ENCODE measurements around the gene FAM217A.

The FAM217A gene

GRCh38 chr6:4032475-4032874, 46.5 kb downstream of the FAM217A start:
- Histone ChIP-seq H3K4me3 (ENCODE audit: low read depth, low read length, poor library complexity, severe bottlenecking) (no peak overlapping the region), H3K36me3 (ENCODE audit: insufficient read depth, low read length) (peaks cover 80% of the 10 kb centered on the region), H3K9ac (ENCODE audit: low read length) (no peak overlapping the region), H3F3A (ENCODE audit: insufficient read depth, low read length) (no peaks in the 10 kb centered on the region), H3K4me2 (ENCODE audit: low read length) (no peak overlapping the region), H3K27me3 (ENCODE audit: insufficient read depth, low read length) (no peaks in the 10 kb centered on the region), H3K9me3 (ENCODE audit: low read length) (no peaks in the 10 kb centered on the region), H2AFZ (ENCODE audit: low read length) (no peak overlapping the region), H3K79me2 (ENCODE audit: insufficient read depth, low read length) (peaks cover 85% of the 10 kb centered on the region), H3K27ac (ENCODE audit: low read depth, low read length, poor library complexity, severe bottlenecking) (no peak overlapping the region), H3K9me2 (ENCODE audit: low read depth, low read length) (no peaks in the 10 kb centered on the region), H4K20me1 (ENCODE audit: insufficient read depth, low read length) (no peaks in the 10 kb centered on the region), H3K4me1 (ENCODE audit: insufficient read depth, low read length, severe bottlenecking) (peaks cover 6% of the 10 kb centered on the region)
- TF ChIP-seq CTCF (IDR thresholded peaks at IDR 0.05; ENCODE audit: low read length) = no peak
- no peak for TF ChIP-seq EZH2 (IDR thresholded peaks at IDR 0.05; ENCODE audit: borderline replicate concordance, low read length)

GRCh38 chr6:4031442-4031841, 47.5 kb downstream of the FAM217A start:
- Histone ChIP-seq H4K20me1 (ENCODE audit: insufficient read depth, low read length) (no peaks in the 10 kb centered on the region), H3K27me3 (ENCODE audit: insufficient read depth, low read length) (no peaks in the 10 kb centered on the region), H3K9ac (ENCODE audit: low read length) (no peak overlapping the region), H3K9me2 (ENCODE audit: low read depth, low read length) (no peaks in the 10 kb centered on the region), H3K4me2 (ENCODE audit: low read length) (no peak overlapping the region), H2AFZ (ENCODE audit: low read length) (no peak overlapping the region), H3K4me1 (ENCODE audit: insufficient read depth, low read length, severe bottlenecking) (peaks cover 6% of the 10 kb centered on the region), H3K79me2 (ENCODE audit: insufficient read depth, low read length) (peaks cover 90% of the 10 kb centered on the region), H3F3A (ENCODE audit: insufficient read depth, low read length) (no peaks in the 10 kb centered on the region), H3K9me3 (ENCODE audit: low read length) (no peaks in the 10 kb centered on the region), H3K4me3 (ENCODE audit: low read depth, low read length, poor library complexity, severe bottlenecking) (no peak overlapping the region), H3K36me3 (ENCODE audit: insufficient read depth, low read length) (peaks cover 77% of the 10 kb centered on the region), H3K27ac (ENCODE audit: low read depth, low read length, poor library complexity, severe bottlenecking) (no peak overlapping the region)
- TF ChIP-seq EZH2 (IDR thresholded peaks at IDR 0.05; ENCODE audit: borderline replicate concordance, low read length) (no peak), CTCF (IDR thresholded peaks at IDR 0.05; ENCODE audit: low read length) (no peak)

GRCh38 chr6:4030669-4031068, 48.3 kb downstream of the FAM217A start:
- Histone ChIP-seq H3K27ac (ENCODE audit: low read depth, low read length, poor library complexity, severe bottlenecking) (no peak overlapping the region), H4K20me1 (ENCODE audit: insufficient read depth, low read length) (no peaks in the 10 kb centered on the region), H3K9me3 (ENCODE audit: low read length) (no peaks in the 10 kb centered on the region), H3K27me3 (ENCODE audit: insufficient read depth, low read length) (no peaks in the 10 kb centered on the region), H3K9me2 (ENCODE audit: low read depth, low read length) (no peaks in the 10 kb centered on the region), H2AFZ (ENCODE audit: low read length) (no peak overlapping the region), H3K4me2 (ENCODE audit: low read length) (no peak overlapping the region), H3K36me3 (ENCODE audit: insufficient read depth, low read length) (peaks cover 71% of the 10 kb centered on the region), H3F3A (ENCODE audit: insufficient read depth, low read length) (no peaks in the 10 kb centered on the region), H3K4me3 (ENCODE audit: low read depth, low read length, poor library complexity, severe bottlenecking) (no peak overlapping the region), H3K4me1 (ENCODE audit: insufficient read depth, low read length, severe bottlenecking) (peaks cover 6% of the 10 kb centered on the region), H3K9ac (ENCODE audit: low read length) (no peak overlapping the region), H3K79me2 (ENCODE audit: insufficient read depth, low read length) (peaks cover 88% of the 10 kb centered on the region)
- no peak for TF ChIP-seq EZH2 (IDR thresholded peaks at IDR 0.05; ENCODE audit: borderline replicate concordance, low read length)
- no peak for TF ChIP-seq CTCF (IDR thresholded peaks at IDR 0.05; ENCODE audit: low read length)

Measured in OCI-LY1 (cell line).